Measurements from ENCODE around the gene FN3K.

FN3K gene

GRCh38 chr17:82691714-82692113 is 43.7 kb upstream of the FN3K start:
- TF ChIP-seq EZH2phosphoT487 (IDR thresholded peaks at IDR 0.05; ENCODE audit: borderline replicate concordance, low read length) (no peak), CTCF (IDR thresholded peaks at IDR 0.05; ENCODE audit: low read depth, low read length, poor library complexity, severe bottlenecking) (no peak)
- H3K36me3 ChIP-seq (ENCODE audit: control insufficient read depth, low read length) = no peaks in the 10 kb centered on the region

GRCh38 chr17:82692268-82692667 is 43.1 kb upstream of the FN3K start:
- no peak for TF ChIP-seq EZH2phosphoT487 (IDR thresholded peaks at IDR 0.05; ENCODE audit: borderline replicate concordance, low read length)
- TF ChIP-seq CTCF (IDR thresholded peaks at IDR 0.05; ENCODE audit: low read depth, low read length, poor library complexity, severe bottlenecking) = no peak
- H3K4me1 ChIP-seq (ENCODE audit: control insufficient read depth, low read length) = no peaks in the 10 kb centered on the region
- no peak overlapping the region for H3K4me2 ChIP-seq (ENCODE audit: low read length)

More at GRCh38 chr17:82691714-82692113, 43.7 kb upstream of the FN3K start:
- no peak overlapping the region for H3K4me3 ChIP-seq (ENCODE audit: low read length)
- H4K20me1 ChIP-seq (ENCODE audit: control insufficient read depth, insufficient read depth, low read depth, low read length) = no peaks in the 10 kb centered on the region
- H3K79me2 ChIP-seq (ENCODE audit: control insufficient read depth, low read length) = no peaks in the 10 kb centered on the region
- no peak overlapping the region for H3K27ac ChIP-seq (ENCODE audit: low read depth, low read length)
- no peaks in the 10 kb centered on the region for H3K4me1 ChIP-seq (ENCODE audit: control insufficient read depth, low read length)
- H3K9me3 ChIP-seq (ENCODE audit: control insufficient read depth, insufficient read depth, low read length) = peaks cover 9% of the 10 kb centered on the region; the same call in 1 of the 2 replicates
- no peaks in the 10 kb centered on the region for H3F3A ChIP-seq (ENCODE audit: control insufficient read depth, insufficient read depth)
- H3K4me2 ChIP-seq (ENCODE audit: low read length) = no peak overlapping the region
- H3K27me3 ChIP-seq (ENCODE audit: control insufficient read depth, low read length) = no peaks in the 10 kb centered on the region
- H3K9me2 ChIP-seq (replicated peaks; ENCODE audit: control insufficient read depth, low read length) = no peaks in the 10 kb centered on the region

GRCh38 chr17:82693168-82693867 is 42.1 kb upstream of the FN3K start:
- Histone ChIP-seq H3K36me3 (ENCODE audit: control insufficient read depth, low read length) (no peaks in the 10 kb centered on the region), H3K4me2 (ENCODE audit: low read length) (no peak overlapping the region), H3K4me1 (ENCODE audit: control insufficient read depth, low read length) (no peaks in the 10 kb centered on the region), H3K4me3 (ENCODE audit: low read length) (no peak overlapping the region), H3K27ac (ENCODE audit: low read depth, low read length) (no peak overlapping the region), H3K9me2 (replicated peaks; ENCODE audit: control insufficient read depth, low read length) (no peaks in the 10 kb centered on the region), H3F3A (ENCODE audit: control insufficient read depth, insufficient read depth) (no peaks in the 10 kb centered on the region), H4K20me1 (ENCODE audit: control insufficient read depth, insufficient read depth, low read depth, low read length) (no peaks in the 10 kb centered on the region), H3K79me2 (ENCODE audit: control insufficient read depth, low read length) (no peaks in the 10 kb centered on the region), H3K9me3 (ENCODE audit: control insufficient read depth, insufficient read depth, low read length) (peaks cover 9% of the 10 kb centered on the region), H3K27me3 (ENCODE audit: control insufficient read depth, low read length) (no peaks in the 10 kb centered on the region)
- TF ChIP-seq CTCF (IDR thresholded peaks at IDR 0.05; ENCODE audit: low read depth, low read length, poor library complexity, severe bottlenecking) = no peak
- no peak for TF ChIP-seq EZH2phosphoT487 (IDR thresholded peaks at IDR 0.05; ENCODE audit: borderline replicate concordance, low read length)

More at GRCh38 chr17:82692268-82692667, 43.1 kb upstream of the FN3K start:
- H3K27me3 ChIP-seq (ENCODE audit: control insufficient read depth, low read length) = no peaks in the 10 kb centered on the region
- no peaks in the 10 kb centered on the region for H3K9me2 ChIP-seq (replicated peaks; ENCODE audit: control insufficient read depth, low read length)
- no peak overlapping the region for H3K4me3 ChIP-seq (ENCODE audit: low read length)
- no peaks in the 10 kb centered on the region for H4K20me1 ChIP-seq (ENCODE audit: control insufficient read depth, insufficient read depth, low read depth, low read length)
- H3K9me3 ChIP-seq (ENCODE audit: control insufficient read depth, insufficient read depth, low read length) = peaks cover 9% of the 10 kb centered on the region
- no peaks in the 10 kb centered on the region for H3F3A ChIP-seq (ENCODE audit: control insufficient read depth, insufficient read depth)
- H3K79me2 ChIP-seq (ENCODE audit: control insufficient read depth, low read length) = no peaks in the 10 kb centered on the region
- H3K27ac ChIP-seq (ENCODE audit: low read depth, low read length) = no peak overlapping the region
- no peaks in the 10 kb centered on the region for H3K36me3 ChIP-seq (ENCODE audit: control insufficient read depth, low read length)
